Panc1 (cell line): Measurements from ENCODE around the gene HES3. TPM values are rescaled to one million over a fixed set of nuclear protein-coding genes. Genes with fewer than 3 reads are reported as not detected.
"Not testable (repeated sequence)": the region's sequence is repeated elsewhere in the genome, so short reads cannot be mapped to it uniquely, and the experiment has no call there.

Experiments used
- ATAC-seq: fragments of 200-7000 bp; cut with Tn5 transposase; 2 replicates; pipeline ENCODE4 v1.9.1; 2020; ENCODE audit warnings: mild to moderate bottlenecking, moderate library complexity
- BruUV-seq: library from RNA; stranded (reverse); fragments of 400-500 nt; replicated peaks from 2 replicates; lab custom pipeline; 2021; lab: Mats Ljungman, UMichigan
- CTCF ChIA-PET: fragments of 300-600 bp; sonication (Branson Sonifier 250); formaldehyde crosslinking; loops from one replicate; lab custom pipeline; 2022; ENCODE audit warnings: antibody characterized with exemption; lab: Charles Lee
- POLR2A ChIA-PET: fragments of 300-600 bp; sonication (Branson Sonifier 250); formaldehyde crosslinking; loops from one replicate; lab custom pipeline; 2022; ENCODE audit warnings: antibody characterized with exemption; lab: Charles Lee
- DNase-seq: peaks from one replicate; pipeline ENCODE4 v3.0.0-alpha.2; 2010; ENCODE audit warnings: low read depth, low spot score
- H3K27ac ChIP-seq: 2 replicates; pipeline ENCODE4 v1.5.1; 2011; ENCODE audit warnings: mild to moderate bottlenecking, low read length, inconsistent platforms
- H3K27me3 ChIP-seq: fragments of 200-500 bp; sonication (Bioruptor generic); 2 replicates; pipeline ENCODE4 v1.6.0; 2014; ENCODE audit warnings: low read length, inconsistent platforms; ENCODE audit not compliant: control insufficient read depth, insufficient read depth
- H3K36me3 ChIP-seq: fragments of 200-500 bp; sonication (Bioruptor generic); 2 replicates; pipeline ENCODE4 v1.5.1; 2014; ENCODE audit warnings: inconsistent platforms, mild to moderate bottlenecking, low read length, moderate library complexity; ENCODE audit not compliant: control insufficient read depth, insufficient read depth
- H3K4me1 ChIP-seq: 2 replicates; pipeline ENCODE4 v1.5.1; 2011; ENCODE audit warnings: inconsistent platforms, mild to moderate bottlenecking, low read length, moderate library complexity; ENCODE audit not compliant: control insufficient read depth, insufficient read depth
- H3K4me3 ChIP-seq, 2 experiments: 2 replicates each; pipeline ENCODE4 v1.5.1; 2011 to 2012; ENCODE audit warnings: low read depth in 2 of 2, low read length in 2 of 2, mild to moderate bottlenecking in 2 of 2, inconsistent platforms in 1 of 2, moderate library complexity in 1 of 2
- H3K9me3 ChIP-seq: fragments of 200-500 bp; sonication (Bioruptor generic); 2 replicates; pipeline ENCODE4 v1.5.1; 2014; ENCODE audit warnings: low read depth, mild to moderate bottlenecking, inconsistent platforms, low read length, moderate library complexity; ENCODE audit not compliant: control insufficient read depth, insufficient read depth
- CTCF ChIP-seq: fragments of 450-650 bp; IDR thresholded peaks from 2 replicates; pipeline ENCODE4 v1.5.1; 2017; ENCODE audit warnings: mild to moderate bottlenecking
- POLR2AphosphoS5 ChIP-seq: IDR thresholded peaks from 2 replicates; pipeline ENCODE4 v1.6.1; 2012; ENCODE audit warnings: mild to moderate bottlenecking, low read depth, low read length, moderate library complexity
- REST ChIP-seq, 2 experiments: IDR thresholded peaks; 2 replicates each; pipeline ENCODE4 v1.6.1; 2011 to 2012; ENCODE audit warnings: low read depth in 2 of 2, control low read depth in 1 of 2, low read length in 1 of 2, mild to moderate bottlenecking in 1 of 2, moderate library complexity in 1 of 2; ENCODE audit not compliant: insufficient read depth in 1 of 2
- SIN3A ChIP-seq: IDR thresholded peaks from 2 replicates; pipeline ENCODE4 v1.6.1; 2012; ENCODE audit warnings: low read depth, mild to moderate bottlenecking, low read length, moderate library complexity, borderline replicate concordance; ENCODE audit not compliant: insufficient read depth
- TCF7L2 ChIP-seq: IDR thresholded peaks from 2 replicates; pipeline ENCODE4 v1.6.1; 2011; ENCODE audit warnings: mild to moderate bottlenecking, low read depth, low read length, inconsistent platforms
- in situ Hi-C: cut with HindIII; loops from 2 replicates; pipeline ENCODE4 v1.10.0; 2016; ENCODE audit warnings: low sequenced_read_pairs, low pct_unique_long_range_greater_than_20kb
- intact Hi-C: fragments of 100-400 bp; cut with micrococcal nuclease; formaldehyde crosslinking; loops from one replicate; pipeline ENCODE4 v1.10.0; 2022; ENCODE audit not compliant: unreplicated experiment
- total RNA-seq: library from RNA; stranded (reverse); gene quantifications from one replicate; pipeline ENCODE4 v1.2.1, GENCODE V29; 2021; ENCODE audit not compliant: unreplicated experiment

HES3 gene
- total RNA-seq, 1 experiment from 2014 or later: not detected

GRCh38 chr1:6212193-6212959, 31.6 kb upstream of the HES3 start:
- TF ChIP-seq TCF7L2: no peak
- TF ChIP-seq REST (IDR thresholded peaks at IDR 0.05; ENCODE audit: insufficient read depth in 1 of 2, low read depth in 2 of 2, low read length in 1 of 2): no peak
- no peak for TF ChIP-seq SIN3A
- TF ChIP-seq CTCF: no peak
- no peak; the same call in 1 of the 2 replicates for TF ChIP-seq POLR2AphosphoS5
- in situ Hi-C loops: no loop called here
- POLR2A ChIA-PET: no interaction called here
- DNase-seq (no peak), ATAC-seq (no peak)
- intact Hi-C loops: no loop called here
- TSS peak; percentile 55 for BruUV-seq
- Histone ChIP-seq H3K36me3 (no peaks in the 10 kb centered on the region), H3K4me1 (peaks cover 5% of the 10 kb centered on the region), H3K4me3 (no peak overlapping the region), H3K27ac (no peak overlapping the region), H3K27me3 (no peaks in the 10 kb centered on the region), H3K9me3 (no peaks in the 10 kb centered on the region)
- CTCF ChIA-PET: no interaction called here

DNA sequence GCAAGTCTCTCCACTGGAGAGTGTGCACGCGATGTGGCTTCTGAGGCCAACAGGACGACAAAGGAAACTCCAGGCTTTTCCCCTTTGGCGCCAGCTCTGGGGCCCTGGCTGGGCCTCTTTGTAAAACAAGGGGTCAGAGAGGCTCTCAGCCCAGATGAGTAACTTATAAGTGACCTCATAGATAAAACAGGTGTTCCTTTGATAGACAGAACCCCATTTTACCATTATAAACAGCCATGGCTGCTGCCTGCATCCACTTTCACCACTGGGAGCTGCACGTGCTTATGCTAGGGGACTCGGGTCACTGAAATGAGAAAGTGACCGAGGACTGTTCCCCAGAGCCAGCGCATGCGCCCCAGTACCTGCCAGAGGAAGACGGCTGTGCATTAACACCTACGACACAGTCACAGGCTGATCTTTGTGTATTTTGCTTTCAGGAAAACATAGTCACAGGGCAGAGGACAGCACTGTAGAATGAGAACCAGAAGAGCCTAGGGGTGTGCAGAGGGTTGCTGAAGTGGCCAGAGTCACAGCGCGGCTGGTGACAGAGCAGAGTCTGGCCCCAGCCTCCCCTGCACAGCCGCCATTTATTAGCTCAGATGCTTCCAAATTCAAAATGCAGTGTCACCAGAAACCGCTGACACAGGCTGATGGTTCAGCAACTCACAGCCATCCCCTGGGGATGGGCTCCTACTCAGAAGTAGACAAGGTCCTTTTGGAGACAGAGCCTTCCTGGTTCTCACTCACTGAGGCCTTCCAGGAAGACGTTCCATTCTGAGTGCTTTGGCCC, 25.4 kb upstream of the HES3 start:
- CTCF ChIA-PET: interaction anchor here (0.7 kb wide), 1 partner anchor 14 kb away, joined by 12 read pairs; no protein-coding TSS in a partner anchor
- POLR2A ChIA-PET: no interaction called here
- no peak for DNase-seq
- H3K9me3 ChIP-seq: no peaks in the 10 kb centered on the region
- no peaks in the 10 kb centered on the region for H3K27me3 ChIP-seq
- no peaks in the 10 kb centered on the region for H3K36me3 ChIP-seq
- H3K4me1 ChIP-seq: no peaks in the 10 kb centered on the region; the same call in 1 of the 2 replicates
- no peak for ATAC-seq
- no peak overlapping the region for H3K4me3 ChIP-seq
- intact Hi-C loops (no loop called here), in situ Hi-C loops (no loop called here)
- TF ChIP-seq REST (IDR thresholded peaks at IDR 0.05; ENCODE audit: insufficient read depth in 1 of 2, low read depth in 2 of 2, low read length in 1 of 2) (no peak), SIN3A (no peak), POLR2AphosphoS5 (no peak), CTCF (no peak), TCF7L2 (no peak)
- BruUV-seq: no TSS peak
- no peak overlapping the region for H3K27ac ChIP-seq

- ATAC-seq, H3K27ac ChIP-seq, in situ Hi-C loops, DNase-seq, H3K4me1 ChIP-seq, H3K4me3 ChIP-seq, POLR2A ChIA-PET, intact Hi-C loops, BruUV-seq, H3K27me3 ChIP-seq, H3K36me3 ChIP-seq, H3K9me3 ChIP-seq: not testable (repeated sequence)
- CTCF ChIA-PET: interaction anchor here (0.6 kb wide), 1 partner anchor 11 kb away, joined by 4 read pairs; no protein-coding TSS in a partner anchor
Measured at GRCh38 chr1:6219641-6220040, 24.3 kb upstream of the HES3 start.
